ENCODE measurements around the gene GPR135.

GPR135 gene

DNA sequence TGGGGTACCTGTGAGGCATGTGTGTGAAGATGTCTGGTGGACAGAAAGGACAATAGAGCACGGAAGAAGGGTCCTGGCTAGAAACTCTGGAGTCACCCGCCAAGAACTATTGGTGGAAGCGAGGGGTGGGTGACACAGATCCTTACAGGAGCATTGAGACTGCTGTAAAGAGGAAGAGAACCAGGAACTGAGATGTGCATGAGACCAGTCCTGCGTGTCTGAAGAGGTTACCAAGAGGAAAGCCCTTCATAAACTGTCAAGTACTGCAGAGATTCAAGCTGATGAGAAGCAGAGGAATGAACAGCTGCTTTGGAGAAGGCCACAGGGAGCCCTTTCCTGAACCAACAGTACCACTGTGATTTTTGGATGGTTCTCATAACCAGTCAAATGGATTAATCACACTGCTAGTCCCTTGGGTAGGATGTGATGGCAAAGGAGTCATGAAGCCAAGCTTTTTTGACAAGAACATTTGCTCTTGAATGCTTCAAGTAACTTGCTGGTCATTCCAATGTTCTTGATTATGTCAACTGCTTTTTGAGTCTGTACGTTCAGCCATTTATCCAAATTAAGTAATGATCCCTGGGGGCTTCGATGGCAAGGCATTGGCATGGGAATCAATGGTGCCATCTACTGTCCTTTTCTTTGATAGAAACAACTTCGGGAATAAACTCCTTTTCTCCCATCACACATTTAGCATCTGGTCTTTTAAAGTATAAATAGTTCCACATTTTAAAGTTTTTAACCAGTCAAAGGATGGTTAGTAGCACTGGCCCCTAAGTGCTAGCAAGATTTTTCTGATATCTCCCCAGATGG, 42.9 kb downstream of the GPR135 start:
- no peak for DNase-seq

GRCh38 chr14:59419303-59419702, 45.9 kb downstream of the GPR135 start:
- no peak for DNase-seq

GRCh38 chr14:59417311-59417710, 47.9 kb downstream of the GPR135 start:
- no peak for DNase-seq

DNA sequence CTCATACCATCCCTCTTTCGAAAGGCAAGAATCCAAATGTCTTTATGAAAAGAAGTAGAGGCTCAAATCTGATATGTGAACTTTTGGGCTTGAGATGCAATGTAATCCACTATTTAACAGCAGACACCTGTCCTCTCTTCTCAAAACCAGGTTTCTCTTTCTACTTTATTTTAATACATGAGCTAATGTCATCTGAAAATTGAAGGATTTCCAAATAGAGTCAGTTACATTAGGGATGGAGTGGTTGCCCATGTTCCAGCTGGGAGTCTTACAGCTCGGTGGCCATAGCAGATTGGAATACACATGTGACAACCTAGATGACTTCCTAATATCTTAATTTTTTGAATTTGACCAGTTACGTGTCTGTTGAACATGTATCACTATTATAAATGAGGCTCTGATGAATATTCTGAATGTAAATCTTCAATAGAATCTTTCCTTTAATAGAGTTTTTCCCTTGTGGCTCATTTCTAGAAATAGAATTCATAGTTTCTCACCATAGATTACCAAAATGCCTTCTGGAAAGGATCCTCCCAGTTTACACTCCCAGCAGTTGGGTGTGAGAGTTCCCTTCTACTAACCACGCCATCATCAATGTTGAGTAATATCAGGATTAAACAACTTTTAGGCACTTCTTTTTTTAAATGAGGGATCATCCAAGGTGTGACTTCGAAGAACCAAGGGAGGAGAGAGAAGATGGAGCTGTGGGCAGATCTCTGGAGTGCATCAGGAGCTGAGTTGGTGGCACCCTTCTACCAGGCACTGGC, 49.2 kb downstream of the GPR135 start:
- no peak for DNase-seq
